ENCODE results near the gene DCST2. TPM values are rescaled to one million over a fixed set of nuclear protein-coding genes. Genes with fewer than 3 reads are reported as not detected.

Gene DCST2
- polyA plus RNA-seq, 1 of the 3 experiments (the other 2 are of a cell fraction), result 0.76 TPM

GRCh38 chr1:155057104-155057503 lies 23.5 kb upstream of the DCST2 start:
- Histone ChIP-seq H4K20me1 (ENCODE audit: insufficient read depth) (no peaks in the 10 kb centered on the region), H3F3A (replicated peaks; ENCODE audit: insufficient read depth) (no peaks in the 10 kb centered on the region), H3K4me1 (ENCODE audit: control insufficient read depth in 1 of 2, insufficient read depth in 2 of 2, low read depth in 1 of 2, low read length in 1 of 2) (peaks cover 0 to 20% of the 10 kb centered on the region in 2 experiments; a peak in 2 of 4 replicates), H3K9ac (no peak overlapping the region), H3K79me2 (ENCODE audit: insufficient read depth) (peaks cover 7% of the 10 kb centered on the region; the same call in 1 of the 2 replicates), H3K9me3 (no peaks in the 10 kb centered on the region), H2AFZ (ENCODE audit: low read depth) (no peak overlapping the region), H3K4me2 (no peak overlapping the region), H3K9me2 (no peaks in the 10 kb centered on the region), H3K27me3 (ENCODE audit: insufficient read depth) (no peaks in the 10 kb centered on the region), H3K27ac (ENCODE audit: low read depth in 2 of 2, low read length in 1 of 2) (no peak overlapping the region), H3K4me3 (ENCODE audit: low read depth in 2 of 2, low read length in 1 of 2) (no peak overlapping the region), H3K36me3 (replicated peaks in 1 of 2; ENCODE audit: control insufficient read depth in 1 of 2, insufficient read depth in 2 of 2, low read length in 1 of 2) (peaks cover 0 to 40% of the 10 kb centered on the region in 2 experiments)
- CTCF ChIA-PET, result interaction anchor here (0.6 to 29.9 kb wide), 11 partner anchors 14 to 116 kb away, joined by 3 to 573 read pairs (median 6); partner anchors contain the start of genes ADAM15, DCST1, DCST2 and KRTCAP2
- no peak for TF ChIP-seq MEF2A (IDR thresholded peaks at IDR 0.05; ENCODE audit: borderline replicate concordance, low read depth)
- no peak for TF ChIP-seq USF1 (IDR thresholded peaks at IDR 0.05; ENCODE audit: borderline replicate concordance, low read depth)
- TF ChIP-seq NFIC (IDR thresholded peaks at IDR 0.05; ENCODE audit: borderline replicate concordance), result no peak
- TF ChIP-seq RFX5 (IDR thresholded peaks at IDR 0.05; ENCODE audit: low read length), result no peak
- TF ChIP-seq TCF12 (IDR thresholded peaks at IDR 0.05), result no peak
- no peak for TF ChIP-seq NRF1 (IDR thresholded peaks at IDR 0.05; ENCODE audit: low read depth, low read length)
- TF ChIP-seq SMC3 (IDR thresholded peaks at IDR 0.05; ENCODE audit: low read depth, low read length), result no peak
- no peak for TF ChIP-seq USF2 (IDR thresholded peaks at IDR 0.05; ENCODE audit: borderline replicate concordance, low read depth, low read length)
- TF ChIP-seq JUND (IDR thresholded peaks at IDR 0.05), result no peak
- no peak for TF ChIP-seq FOXJ3 (CRISPR knock-in tag; IDR thresholded peaks at IDR 0.05)
- no peak for TF ChIP-seq IRF3 (IDR thresholded peaks at IDR 0.05; ENCODE audit: low read depth, low read length)
- no peak for TF ChIP-seq GABPA (IDR thresholded peaks at IDR 0.05; ENCODE audit: low read depth)
- no peak for TF ChIP-seq FOSL2 (IDR thresholded peaks at IDR 0.05; ENCODE audit: borderline replicate concordance, low read depth)
- TF ChIP-seq TEAD4 (IDR thresholded peaks at IDR 0.05; ENCODE audit: borderline replicate concordance, insufficient read depth), result no peak
- TF ChIP-seq MAX (IDR thresholded peaks at IDR 0.05; ENCODE audit: low read depth), result no peak
- whole genome bisulfite sequencing (ENCODE audit: low lambda C conversion rate), result 94% methylated on average over 8 of the region's 8 CpGs
- DNase-seq, result no peak
- POLR2A ChIA-PET, result no interaction called here

- TF ChIP-seq NFIC (IDR thresholded peaks at IDR 0.05; ENCODE audit: borderline replicate concordance) (no peak), RAD21 (IDR thresholded peaks at IDR 0.05; ENCODE audit: low read length) (no peak), RFX5 (IDR thresholded peaks at IDR 0.05; ENCODE audit: low read length) (no peak), IRF3 (IDR thresholded peaks at IDR 0.05; ENCODE audit: low read depth, low read length) (no peak), GABPA (IDR thresholded peaks at IDR 0.05; ENCODE audit: low read depth) (no peak), EP300 (IDR thresholded peaks at IDR 0.05; ENCODE audit: borderline replicate concordance in 1 of 2, low read depth in 1 of 2, low read length in 1 of 2) (no peak), JUND (IDR thresholded peaks at IDR 0.05) (no peak), FOSL2 (IDR thresholded peaks at IDR 0.05; ENCODE audit: borderline replicate concordance, low read depth) (no peak)
These were observed 20.0 kb upstream of the DCST2 start for GRCh38 chr1:155053531-155054105.

More at GRCh38 chr1:155053531-155054105, 20.0 kb upstream of the DCST2 start:
- Histone ChIP-seq H3K79me2 (ENCODE audit: insufficient read depth) (peaks cover 8% of the 10 kb centered on the region; the same call in 1 of the 2 replicates), H3K9me3 (no peaks in the 10 kb centered on the region), H3K4me2 (no peak overlapping the region), H3K9me2 (no peaks in the 10 kb centered on the region), H2AFZ (ENCODE audit: low read depth) (no peak overlapping the region), H3K9ac (no peak overlapping the region), H3K27me3 (ENCODE audit: insufficient read depth) (no peaks in the 10 kb centered on the region), H3K4me3 (ENCODE audit: low read depth in 2 of 2, low read length in 1 of 2) (no peak overlapping the region), H3K4me1 (ENCODE audit: control insufficient read depth in 1 of 2, insufficient read depth in 2 of 2, low read depth in 1 of 2, low read length in 1 of 2) (peaks cover 7 to 34% of the 10 kb centered on the region in 2 experiments), H3F3A (replicated peaks; ENCODE audit: insufficient read depth) (peaks cover 13% of the 10 kb centered on the region), H3K36me3 (replicated peaks in 1 of 2; ENCODE audit: control insufficient read depth in 1 of 2, insufficient read depth in 2 of 2, low read length in 1 of 2) (peaks cover 0 to 39% of the 10 kb centered on the region in 2 experiments), H4K20me1 (ENCODE audit: insufficient read depth) (no peaks in the 10 kb centered on the region), H3K27ac (ENCODE audit: low read depth in 2 of 2, low read length in 1 of 2) (no peak overlapping the region)
- CTCF ChIA-PET, result interaction anchor here (0.7 to 29.9 kb wide), 13 partner anchors 11 to 140 kb away, joined by 3 to 573 read pairs (median 7); partner anchors contain the start of genes ADAM15, DCST1, DCST2 and EFNA3
- DNase-seq, result no peak
- POLR2A ChIA-PET, result no interaction called here
- 91% methylated on average over 7 of the region's 7 CpGs for WGBS (ENCODE audit: low lambda C conversion rate)
